ENCODE results near the gene DMBT1. TPM values are rescaled to one million over a fixed set of nuclear protein-coding genes. Genes with fewer than 3 reads are reported as not detected.

The DMBT1 gene
- total RNA-seq, 3 donors from 2014 or later = 37.2 to 2,543 (median 408) TPM

- Histone ChIP-seq H3K36me3 (ENCODE audit: low read depth) (no peaks in the 10 kb centered on the region), H3K9me3 (no peaks in the 10 kb centered on the region), H3K4me3 (no peak overlapping the region), H3K4me1 (ENCODE audit: low read depth) (no peaks in the 10 kb centered on the region)
- DNase-seq (peak in 1 of 3 donors; percentile 54), ATAC-seq (peak; percentile 69)
- peak; percentile 40 for TF ChIP-seq CTCF (IDR thresholded peaks at IDR 0.05)
- intact Hi-C loops (cut with DNase I, micrococcal nuclease) = loop anchor here (5.0 to 10.0 kb wide), 3 partner anchors 40 to 270 kb away; partner anchors contain the start of gene ARMS2 (in 1 of the 2)
Observed at GRCh38 chr10:122567056-122567660, 6.6 kb downstream of the DMBT1 start.

DNA sequence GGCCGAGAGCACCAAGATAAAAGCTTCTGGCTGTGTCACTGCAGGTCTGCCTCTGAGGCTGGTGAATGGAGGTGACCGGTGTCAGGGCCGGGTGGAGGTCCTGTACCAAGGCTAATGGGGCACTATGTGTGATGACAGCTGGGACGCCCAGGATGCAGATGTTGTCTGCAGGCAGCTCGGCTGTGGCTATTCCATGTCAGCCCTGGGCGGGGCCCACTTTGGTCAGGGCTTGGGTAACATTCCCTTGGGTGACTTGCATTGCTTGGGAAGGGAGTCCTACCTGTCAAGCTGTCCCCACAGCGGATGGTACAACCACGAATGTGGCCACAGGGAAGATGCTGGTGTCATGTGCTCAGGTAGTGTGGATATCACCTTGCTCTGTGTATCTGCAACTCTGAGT, 8.0 kb downstream of the DMBT1 start:
- H3K4me3 ChIP-seq = no peak overlapping the region
- no peak for TF ChIP-seq CTCF (IDR thresholded peaks at IDR 0.05)
- no peaks in the 10 kb centered on the region for H3K4me1 ChIP-seq (ENCODE audit: low read depth)
- H3K9me3 ChIP-seq = no peaks in the 10 kb centered on the region
- H3K36me3 ChIP-seq (ENCODE audit: low read depth) = no peaks in the 10 kb centered on the region
- no peak for ATAC-seq
- DNase-seq = no peak
- intact Hi-C loops (cut with DNase I, micrococcal nuclease) = loop anchor here (5.0 to 10.0 kb wide), 3 partner anchors 41 to 271 kb away; partner anchors contain the start of gene ARMS2 (in 1 of the 2)

DNA sequence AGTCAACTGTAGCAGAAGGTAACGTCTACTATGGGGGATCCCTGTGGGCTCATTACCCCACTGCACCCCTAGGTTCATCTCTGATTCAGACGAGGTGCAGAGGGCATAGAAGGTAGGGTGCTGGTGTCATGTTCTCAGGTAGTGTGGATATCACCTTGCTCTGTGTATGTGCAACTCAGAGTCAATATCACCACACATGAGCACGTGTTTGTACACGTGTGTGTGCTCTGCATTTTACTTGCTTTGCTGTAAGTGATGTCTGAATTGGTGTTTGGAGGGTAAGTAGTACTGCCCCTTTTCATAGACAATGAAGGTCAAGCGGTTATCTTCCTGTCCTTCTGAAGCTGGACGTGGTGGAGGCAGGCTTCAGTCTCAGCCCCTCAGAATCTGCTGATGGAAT, 10.4 kb downstream of the DMBT1 start:
- H3K4me3 ChIP-seq = no peak overlapping the region
- DNase-seq (no peak), ATAC-seq (no peak)
- TF ChIP-seq CTCF (IDR thresholded peaks at IDR 0.05) = no peak
- intact Hi-C loops (cut with DNase I, micrococcal nuclease) = no loop called here
- H3K4me1 ChIP-seq (ENCODE audit: low read depth) = no peaks in the 10 kb centered on the region
- H3K36me3 ChIP-seq (ENCODE audit: low read depth) = no peaks in the 10 kb centered on the region
- no peaks in the 10 kb centered on the region for H3K9me3 ChIP-seq

DNA sequence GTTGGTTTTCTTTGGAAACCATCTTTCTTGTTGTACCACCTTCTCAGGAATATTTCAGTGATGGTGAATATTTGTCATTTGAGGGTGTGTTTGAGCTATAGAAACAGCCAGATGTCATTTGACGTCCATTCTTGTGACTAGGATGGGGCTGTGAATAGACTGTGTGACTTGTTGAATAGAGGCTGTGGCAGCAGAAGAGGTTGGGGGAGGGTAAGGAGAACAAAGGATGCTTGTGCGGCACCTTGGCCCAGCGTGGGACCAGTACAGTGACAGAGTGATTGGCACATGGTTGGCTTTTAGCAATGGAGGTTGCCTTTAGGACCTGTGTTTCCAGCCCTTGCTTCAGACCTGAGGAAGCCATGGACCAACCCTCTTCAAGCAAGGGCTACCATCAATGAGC, 11.3 kb downstream of the DMBT1 start:
- no peaks in the 10 kb centered on the region for H3K4me1 ChIP-seq (ENCODE audit: low read depth)
- H3K9me3 ChIP-seq = no peaks in the 10 kb centered on the region
- intact Hi-C loops (cut with DNase I, micrococcal nuclease) = no loop called here
- no peak for DNase-seq
- H3K4me3 ChIP-seq = no peak overlapping the region
- H3K36me3 ChIP-seq (ENCODE audit: low read depth) = no peaks in the 10 kb centered on the region
- ATAC-seq = no peak
- no peak for TF ChIP-seq CTCF (IDR thresholded peaks at IDR 0.05)

GRCh38 chr10:122575776-122576175, 15.2 kb downstream of the DMBT1 start:
- TF ChIP-seq CTCF (IDR thresholded peaks at IDR 0.05) = no peak
- Histone ChIP-seq H3K9me3 (no peaks in the 10 kb centered on the region), H3K4me1 (ENCODE audit: low read depth) (no peaks in the 10 kb centered on the region), H3K4me3 (no peak overlapping the region), H3K36me3 (ENCODE audit: low read depth) (no peaks in the 10 kb centered on the region)
- intact Hi-C loops (cut with DNase I, micrococcal nuclease) = no loop called here
- DNase-seq (no peak), ATAC-seq (no peak)

- no peak for TF ChIP-seq CTCF (IDR thresholded peaks at IDR 0.05)
- DNase-seq (no peak), ATAC-seq (no peak)
- no peaks in the 10 kb centered on the region for H3K4me1 ChIP-seq (ENCODE audit: low read depth)
- H3K36me3 ChIP-seq (ENCODE audit: low read depth) = no peaks in the 10 kb centered on the region
- intact Hi-C loops (cut with DNase I, micrococcal nuclease) = no loop called here
- no peaks in the 10 kb centered on the region for H3K9me3 ChIP-seq
- H3K4me3 ChIP-seq = no peak overlapping the region
Observed at GRCh38 chr10:122576291-122576690, 15.7 kb downstream of the DMBT1 start.
